Ovary (tissue), 9 donors: ENCODE measurements around the gene ZNF319. TPM values are rescaled to one million over a fixed set of nuclear protein-coding genes. Genes with fewer than 3 reads are reported as not detected.
"Not testable (repeated sequence)": the region's sequence is repeated elsewhere in the genome, so short reads cannot be mapped to it uniquely, and the experiment has no call there.

Experiments
- DNase-seq, 5 donors: peaks; one replicate each; pipeline ENCODE4 v3.0.0-alpha.2; 2019 to 2020
- H3K27ac ChIP-seq, 2 donors: fragments of 200-600 bp; one replicate each; pipeline versions ENCODE4 v1.5.1 to v1.8.0; 2019 to 2022
- H3K27me3 ChIP-seq: fragments of 200-600 bp; one replicate; pipeline ENCODE4 v1.8.0; 2022
- H3K36me3 ChIP-seq: fragments of 200-600 bp; sonication (generic); one replicate; pipeline ENCODE4 v1.5.1; 2019
- H3K4me1 ChIP-seq: one replicate; pipeline ENCODE4 v1.8.1; 2013; ENCODE audit warnings: mild to moderate bottlenecking, moderate library complexity; ENCODE audit not compliant: insufficient read depth
- H3K4me3 ChIP-seq: fragments of 200-600 bp; sonication (generic); one replicate; pipeline ENCODE4 v1.5.1; 2017
- H3K9me3 ChIP-seq, 2 donors: fragments of 200-600 bp in 1 of 2; sonication (generic) in 1 of 2; one replicate each; pipeline versions ENCODE4 v1.5.1 to v1.8.1; 2013 to 2019; ENCODE audit warnings: mild to moderate bottlenecking in 1 of 2, moderate library complexity in 1 of 2
- EP300 ChIP-seq: sonication (generic); formaldehyde crosslinking; IDR thresholded peaks from one replicate; pipeline ENCODE4 v1.6.1; 2017; ENCODE audit warnings: antibody characterized with exemption
- POLR2A ChIP-seq: fragments of 450-650 bp; IDR thresholded peaks from one replicate; pipeline ENCODE4 v1.6.1; 2017; ENCODE audit warnings: antibody characterized with exemption, mild to moderate bottlenecking, moderate library complexity
- WGBS, 3 donors: extraction: QIAGEN DNeasy Blood & Tissue Kit in 1 of 3; methylation state at CpG; one replicate each; pipeline versions ENCODE4 v1.1.5 to v1.1.7; 2013 to 2017; 5-methylcytosine and 5-hydroxymethylcytosine counted together
- intact Hi-C, 4 donors: fragments of 100-400 bp; cut with DNase I; formaldehyde crosslinking; loops; one replicate each; pipeline versions ENCODE4 v1.11.0 to v1.15.1; 2022 to 2023
- polyA plus RNA-seq, 2 donors: library from polyadenylated mRNA; stranded (reverse); fragments of 200-250 nt in 1 of 2; fragments of 350-450 nt in 1 of 2; fragmentation: Illumina TruSeq in 1 of 2; extraction: RNeasy Lipid Tissue Mini Kit (QIAGEN cat#74804) in 1 of 2; gene quantifications; one replicate each; pipeline ENCODE4 v1.2.3, GENCODE V29; 2013 to 2014
- total RNA-seq, 7 donors: library from RNA; depleted of rRNA in 2 of 7; stranded (reverse); fragments of >200 nt in 2 of 7; fragmentation: NEBNext Ultra II Directional in 3 of 7; extraction: Animal tissue kit (Norgen Biotek cat#: 25700) in 3 of 7; gene quantifications; one replicate each; pipeline versions ENCODE4 v1.1.0 to v1.2.4, GENCODE V29; 2016 to 2023
- TF ChIP-seq, protein P1 (sequence below), 3 donors: fragments of 450-650 bp in 2 of 3; fragments of 200-600 bp in 1 of 3; IDR thresholded peaks; one replicate each; pipeline versions ENCODE4 v1.5.1 to v1.8.0; 2016 to 2022; ENCODE audit warnings: antibody characterized with exemption in 3 of 3, mild to moderate bottlenecking in 1 of 3
- donor health status: DM: no; HTN: no; CAD: no; lungs with moderate emphysema.
- donor health status: DM: no; HTN: no; CAD: no.
- donor health status: Bipolar disorder and iron deficiency.
- donor health status: DM: yes; HTN: yes; CAD: no.
- donor health status: DM: no; HTN: no; CAD: no.
- donor health status: DM: yes; HTN: yes; CAD: no.

The ZNF319 gene
- total and polyA plus RNA-seq, 9 donors = 5.6 to 17.8 (median 12.9) TPM

DNA sequence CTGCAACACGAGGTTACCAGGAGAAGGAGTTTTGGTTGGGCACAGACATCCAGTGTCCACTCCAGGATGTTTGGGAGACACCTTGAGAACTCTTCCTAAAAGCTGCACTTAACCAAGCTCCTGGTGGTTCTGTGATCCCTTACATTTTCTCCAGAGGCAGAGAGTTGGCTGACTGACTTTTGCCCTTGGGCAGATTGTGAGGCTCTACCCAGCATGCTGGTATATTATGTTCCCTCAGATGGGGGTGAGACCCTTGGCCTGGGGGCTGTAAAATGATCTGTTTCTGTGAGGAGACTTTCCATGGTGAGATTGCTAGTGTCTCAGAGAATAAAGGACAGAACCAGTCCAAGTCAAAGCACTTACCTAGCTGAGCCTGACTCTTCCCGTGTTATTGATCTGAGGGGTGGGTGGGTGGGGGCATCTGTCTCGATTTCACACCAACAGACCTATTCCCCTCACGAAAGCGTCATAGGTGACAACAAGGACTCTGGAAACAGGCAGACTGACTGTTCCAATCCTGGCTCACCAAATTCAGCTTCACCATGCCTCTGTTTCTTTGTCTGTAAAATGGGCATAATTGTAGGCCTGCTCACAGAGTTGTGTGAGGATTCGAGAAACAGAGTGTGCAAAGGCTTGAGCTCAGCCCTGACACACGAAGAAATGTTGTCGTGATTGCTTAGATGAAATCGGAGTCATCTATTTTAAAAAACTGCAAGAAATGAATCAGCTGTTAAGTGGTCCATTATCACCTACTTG lies 12.9 kb upstream of the ZNF319 start:
- DNase-seq = no peak
- TF ChIP-seq EP300 = no peak
- TF ChIP-seq, protein P1, sequence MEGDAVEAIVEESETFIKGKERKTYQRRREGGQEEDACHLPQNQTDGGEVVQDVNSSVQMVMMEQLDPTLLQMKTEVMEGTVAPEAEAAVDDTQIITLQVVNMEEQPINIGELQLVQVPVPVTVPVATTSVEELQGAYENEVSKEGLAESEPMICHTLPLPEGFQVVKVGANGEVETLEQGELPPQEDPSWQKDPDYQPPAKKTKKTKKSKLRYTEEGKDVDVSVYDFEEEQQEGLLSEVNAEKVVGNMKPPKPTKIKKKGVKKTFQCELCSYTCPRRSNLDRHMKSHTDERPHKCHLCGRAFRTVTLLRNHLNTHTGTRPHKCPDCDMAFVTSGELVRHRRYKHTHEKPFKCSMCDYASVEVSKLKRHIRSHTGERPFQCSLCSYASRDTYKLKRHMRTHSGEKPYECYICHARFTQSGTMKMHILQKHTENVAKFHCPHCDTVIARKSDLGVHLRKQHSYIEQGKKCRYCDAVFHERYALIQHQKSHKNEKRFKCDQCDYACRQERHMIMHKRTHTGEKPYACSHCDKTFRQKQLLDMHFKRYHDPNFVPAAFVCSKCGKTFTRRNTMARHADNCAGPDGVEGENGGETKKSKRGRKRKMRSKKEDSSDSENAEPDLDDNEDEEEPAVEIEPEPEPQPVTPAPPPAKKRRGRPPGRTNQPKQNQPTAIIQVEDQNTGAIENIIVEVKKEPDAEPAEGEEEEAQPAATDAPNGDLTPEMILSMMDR (IDR thresholded peaks at IDR 0.05) = no peak
- no peak for TF ChIP-seq POLR2A
- H3K4me1 ChIP-seq = no peaks in the 10 kb centered on the region
- H3K27ac ChIP-seq = no peak overlapping the region
- intact Hi-C loops = loop anchor here in 1 of 4 donors (5.0 kb wide), 1 partner anchor 106 kb away; no protein-coding TSS in a partner anchor
- WGBS, 3 donors = 87 to 91% (median 90%) methylated on average over 9 of the region's 9 CpGs
- no peaks in the 10 kb centered on the region for H3K27me3 ChIP-seq
- H3K9me3 ChIP-seq = no peaks in the 10 kb centered on the region
- H3K4me3 ChIP-seq = no peak overlapping the region
- no peaks in the 10 kb centered on the region for H3K36me3 ChIP-seq

DNA sequence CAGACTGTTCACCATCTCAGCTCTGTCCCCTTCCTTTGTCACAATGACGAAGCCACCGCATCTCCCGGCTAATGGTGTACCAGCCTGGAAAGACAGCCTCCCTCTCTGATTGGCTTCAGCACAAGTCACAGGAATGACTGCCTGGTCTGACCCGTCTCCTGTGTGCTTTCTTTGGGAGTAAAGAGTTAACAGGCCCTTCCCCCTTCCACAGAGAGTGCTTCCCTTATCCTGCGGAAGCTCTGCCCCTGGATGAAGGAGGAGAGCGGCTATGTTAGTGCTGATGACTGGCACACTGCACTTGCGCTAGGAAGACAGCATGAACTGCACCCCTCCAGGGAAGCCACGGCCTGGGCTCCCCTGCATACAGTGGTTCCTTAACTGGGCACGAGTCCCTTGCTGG lies 12.0 kb upstream of the ZNF319 start:
- no peak for DNase-seq
- H3K4me1 ChIP-seq = no peaks in the 10 kb centered on the region
- 71 to 79% (median 73%) methylated on average over 9 of the region's 9 CpGs for WGBS, 3 donors
- no peaks in the 10 kb centered on the region for H3K36me3 ChIP-seq
- no peak for TF ChIP-seq EP300
- no peak for TF ChIP-seq POLR2A
- TF ChIP-seq, protein P1 (IDR thresholded peaks at IDR 0.05) = no peak
- no peak overlapping the region for H3K4me3 ChIP-seq
- H3K9me3 ChIP-seq = no peaks in the 10 kb centered on the region
- no peaks in the 10 kb centered on the region for H3K27me3 ChIP-seq
- intact Hi-C loops = loop anchor here in 1 of 4 donors (5.0 kb wide), 1 partner anchor 105 kb away; no protein-coding TSS in a partner anchor
- H3K27ac ChIP-seq = no peak overlapping the region

DNA sequence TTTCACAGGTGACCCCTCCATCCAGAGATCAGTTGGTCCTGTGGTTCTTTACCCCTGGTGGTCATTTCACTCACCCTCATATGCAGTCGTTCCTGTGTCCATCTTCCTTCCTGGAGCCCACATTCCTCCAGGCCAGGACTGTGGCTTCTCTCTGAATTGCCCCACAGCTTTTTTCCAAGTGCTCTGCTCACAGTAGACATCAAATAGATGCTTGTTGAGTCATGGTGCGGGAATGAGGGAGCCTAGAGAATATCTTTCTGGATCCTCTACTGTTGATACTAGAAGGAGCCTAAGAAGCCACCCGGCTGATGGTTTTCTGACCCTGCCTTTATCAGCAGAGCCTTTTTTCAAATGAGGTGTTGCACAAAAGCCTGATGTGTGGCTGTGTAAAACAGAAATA lies 11.2 kb upstream of the ZNF319 start:
- no peaks in the 10 kb centered on the region for H3K4me1 ChIP-seq
- intact Hi-C loops = loop anchor here in 1 of 4 donors (5.0 kb wide), 1 partner anchor 104 kb away; no protein-coding TSS in a partner anchor
- no peaks in the 10 kb centered on the region for H3K9me3 ChIP-seq
- 76 to 85% (median 76%) methylated on average over 3 of the region's 3 CpGs for WGBS, 3 donors
- no peak for TF ChIP-seq POLR2A
- H3K4me3 ChIP-seq = no peak overlapping the region
- no peak overlapping the region for H3K27ac ChIP-seq
- DNase-seq = no peak
- H3K27me3 ChIP-seq = no peaks in the 10 kb centered on the region
- H3K36me3 ChIP-seq = no peaks in the 10 kb centered on the region

DNA sequence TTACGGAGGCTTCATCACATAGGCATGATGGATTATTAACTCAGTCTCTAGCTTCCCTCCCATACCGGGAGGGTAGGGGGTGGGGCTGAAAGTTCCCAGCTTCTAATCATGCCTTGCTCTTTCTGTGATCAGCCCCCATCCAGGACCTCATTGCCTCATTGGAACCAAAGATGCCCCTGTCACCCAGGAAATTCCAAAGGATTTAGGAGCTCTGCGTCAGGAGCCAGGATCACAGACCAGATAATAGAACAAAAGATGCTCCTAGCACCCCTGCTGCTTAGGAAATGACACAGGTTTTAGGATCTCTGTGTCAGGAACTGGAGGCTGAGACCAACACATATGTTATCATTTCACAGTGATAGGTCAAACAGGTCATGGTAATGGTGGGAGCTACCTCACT lies 10.4 kb upstream of the ZNF319 start:
- no peak for DNase-seq
- Histone ChIP-seq H3K27me3 (no peaks in the 10 kb centered on the region), H3K27ac (no peak overlapping the region), H3K4me3 (no peak overlapping the region), H3K36me3 (no peaks in the 10 kb centered on the region), H3K9me3 (no peaks in the 10 kb centered on the region), H3K4me1 (no peaks in the 10 kb centered on the region)
- intact Hi-C loops = loop anchor here in 1 of 4 donors (5.0 kb wide), 1 partner anchor 104 kb away; no protein-coding TSS in a partner anchor
- 73 to 83% (median 74%) methylated on average over 3 of the region's 3 CpGs for WGBS, 3 donors
- TF ChIP-seq EP300 (no peak), POLR2A (no peak)
- TF ChIP-seq, protein P1 (IDR thresholded peaks at IDR 0.05) = no peak

DNA sequence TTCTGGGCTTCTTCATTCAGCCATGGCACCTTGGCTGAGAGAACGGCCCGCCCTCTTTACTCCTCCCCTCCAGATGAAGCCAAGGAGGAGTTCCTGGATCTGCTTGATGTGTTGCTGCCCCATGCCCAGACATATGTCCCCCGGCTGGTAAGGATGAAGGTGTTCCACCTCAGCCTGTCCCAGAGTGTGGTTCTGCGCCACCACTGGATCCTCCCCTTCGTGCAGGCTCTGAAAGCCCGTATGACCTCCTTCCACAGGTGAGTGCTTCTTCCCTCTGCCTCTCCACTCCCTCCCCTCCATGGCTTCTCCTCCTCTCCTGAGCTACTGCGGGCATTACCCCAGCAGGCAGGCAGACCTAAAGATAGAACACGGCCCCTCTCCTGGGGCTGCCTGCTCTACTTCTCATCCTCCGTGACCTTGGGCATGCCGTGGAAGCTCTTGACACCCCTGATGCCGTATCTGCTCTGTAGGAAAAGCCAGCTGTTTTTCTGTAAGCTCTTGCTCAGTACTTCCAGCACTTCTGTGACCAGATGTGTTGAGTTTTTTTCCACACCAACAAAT lies 9.5 kb upstream of the ZNF319 start:
- no peaks in the 10 kb centered on the region for H3K9me3 ChIP-seq

DNA sequence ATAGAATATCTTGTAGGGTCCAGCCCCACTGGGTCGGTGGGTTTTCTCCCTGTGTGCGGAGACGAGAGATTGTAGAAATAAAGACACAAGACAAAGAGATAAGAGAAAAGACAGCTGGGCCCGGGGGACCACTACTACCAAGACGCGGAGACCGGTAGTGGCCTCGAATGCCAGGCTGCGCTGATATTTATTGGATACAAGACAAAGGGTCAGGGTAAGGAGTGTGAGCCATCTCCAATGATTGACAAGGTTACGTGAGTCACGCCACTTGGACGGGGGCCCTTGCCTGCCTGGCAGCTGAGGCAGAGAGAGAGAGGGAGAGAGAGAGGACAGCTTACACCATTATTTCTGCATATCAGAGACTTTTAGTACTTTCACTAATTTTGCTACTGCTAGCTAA lies 4.3 kb upstream of the ZNF319 start:
- H3K4me1 ChIP-seq, DNase-seq, H3K27me3 ChIP-seq, H3K9me3 ChIP-seq, H3K27ac ChIP-seq, H3K4me3 ChIP-seq, H3K36me3 ChIP-seq: not testable (repeated sequence)
- WGBS, 3 donors = 83 to 91% (median 86%) methylated on average over 12 of the region's 12 CpGs
- intact Hi-C loops = loop anchor here (5.0 to 10.0 kb wide), 3 partner anchors 97 to 430 kb away; no protein-coding TSS in a partner anchor

More for the DNA sequence above, 9.5 kb upstream of the ZNF319 start:
- 63 to 68% (median 65%) methylated on average over 11 of the region's 11 CpGs for WGBS, 3 donors
- no peak overlapping the region for H3K27ac ChIP-seq
- no peaks in the 10 kb centered on the region for H3K36me3 ChIP-seq
- no peaks in the 10 kb centered on the region for H3K27me3 ChIP-seq
- no peaks in the 10 kb centered on the region for H3K4me1 ChIP-seq
- no peak for DNase-seq
- H3K4me3 ChIP-seq = no peak overlapping the region
- intact Hi-C loops = loop anchor here in 2 of 4 donors (5.0 to 10.0 kb wide), 2 partner anchors 103 to 435 kb away; no protein-coding TSS in a partner anchor
- TF ChIP-seq, protein P1 (IDR thresholded peaks at IDR 0.05) = no peak
- no peak for TF ChIP-seq EP300
- TF ChIP-seq POLR2A = no peak
